Measurements from ENCODE around the gene CLN6.
"Not testable (repeated sequence)": the region's sequence is repeated elsewhere in the genome, so short reads cannot be mapped to it uniquely, and the experiment has no call there.

Gene CLN6

GRCh38 chr15:68239025-68239424 lies 9.5 kb upstream of the CLN6 start:
- H3K4me3 ChIP-seq (ENCODE audit: control insufficient read depth, low read depth, low read length): no peak overlapping the region
- TF ChIP-seq, protein P1, sequence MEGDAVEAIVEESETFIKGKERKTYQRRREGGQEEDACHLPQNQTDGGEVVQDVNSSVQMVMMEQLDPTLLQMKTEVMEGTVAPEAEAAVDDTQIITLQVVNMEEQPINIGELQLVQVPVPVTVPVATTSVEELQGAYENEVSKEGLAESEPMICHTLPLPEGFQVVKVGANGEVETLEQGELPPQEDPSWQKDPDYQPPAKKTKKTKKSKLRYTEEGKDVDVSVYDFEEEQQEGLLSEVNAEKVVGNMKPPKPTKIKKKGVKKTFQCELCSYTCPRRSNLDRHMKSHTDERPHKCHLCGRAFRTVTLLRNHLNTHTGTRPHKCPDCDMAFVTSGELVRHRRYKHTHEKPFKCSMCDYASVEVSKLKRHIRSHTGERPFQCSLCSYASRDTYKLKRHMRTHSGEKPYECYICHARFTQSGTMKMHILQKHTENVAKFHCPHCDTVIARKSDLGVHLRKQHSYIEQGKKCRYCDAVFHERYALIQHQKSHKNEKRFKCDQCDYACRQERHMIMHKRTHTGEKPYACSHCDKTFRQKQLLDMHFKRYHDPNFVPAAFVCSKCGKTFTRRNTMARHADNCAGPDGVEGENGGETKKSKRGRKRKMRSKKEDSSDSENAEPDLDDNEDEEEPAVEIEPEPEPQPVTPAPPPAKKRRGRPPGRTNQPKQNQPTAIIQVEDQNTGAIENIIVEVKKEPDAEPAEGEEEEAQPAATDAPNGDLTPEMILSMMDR (conservative IDR thresholded peaks at IDR 0.05; ENCODE audit: control insufficient read depth, insufficient read depth, low read depth, low read length): no peak
- DNase-seq (ENCODE audit: low read depth): no peak

DNA sequence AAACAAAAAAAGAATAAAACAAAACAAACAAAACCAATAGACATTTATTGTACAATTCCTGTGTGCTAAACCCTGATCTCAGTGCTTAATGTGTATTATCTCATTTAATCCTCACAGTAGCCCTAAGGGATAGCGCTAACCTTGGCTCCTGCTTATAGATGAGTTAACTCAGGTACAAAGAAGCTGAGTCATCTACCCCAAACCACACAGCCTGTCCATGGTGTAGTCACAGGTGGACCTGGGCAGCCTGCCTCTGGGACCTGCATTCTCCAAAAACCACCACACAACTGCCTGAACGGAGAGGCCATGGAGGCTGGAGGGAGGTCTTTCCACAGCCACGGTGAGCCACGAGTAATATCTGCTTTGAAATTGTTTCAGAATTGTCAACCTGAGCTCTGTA lies 5.5 kb upstream of the CLN6 start:
- TF ChIP-seq, protein P1 (conservative IDR thresholded peaks at IDR 0.05; ENCODE audit: control insufficient read depth, insufficient read depth, low read depth, low read length): no peak
- no peak for DNase-seq (ENCODE audit: low read depth)
- no peak overlapping the region for H3K4me3 ChIP-seq (ENCODE audit: control insufficient read depth, low read depth, low read length)

DNA sequence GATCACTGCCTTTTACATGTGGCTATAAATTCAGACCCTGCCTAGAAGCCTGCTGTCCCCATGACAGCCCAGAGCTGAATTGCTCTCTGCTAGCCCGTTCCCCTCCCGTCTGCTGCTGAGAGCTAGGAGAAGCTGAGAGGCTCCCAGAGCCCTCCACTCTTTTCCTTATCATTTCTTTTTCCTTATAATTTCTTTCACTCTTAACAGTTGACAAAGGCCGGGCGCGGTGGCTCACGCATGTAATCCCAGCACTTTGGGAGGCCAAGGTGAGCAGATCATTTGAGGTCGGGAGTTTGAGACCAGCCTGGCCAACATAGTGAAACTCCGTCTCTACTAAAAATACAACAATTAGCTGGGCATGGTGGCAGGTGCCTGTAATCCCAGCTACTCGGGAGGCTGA lies 5.0 kb upstream of the CLN6 start:
- H3K4me3 ChIP-seq (ENCODE audit: control insufficient read depth, low read depth, low read length); DNase-seq (ENCODE audit: low read depth): not testable (repeated sequence)

- TF ChIP-seq, protein P1 (conservative IDR thresholded peaks at IDR 0.05; ENCODE audit: control insufficient read depth, insufficient read depth, low read depth, low read length): no peak
- no peak overlapping the region for H3K4me3 ChIP-seq (ENCODE audit: control insufficient read depth, low read depth, low read length)
- no peak for DNase-seq (ENCODE audit: low read depth)
These were observed 4.5 kb upstream of the CLN6 start for GRCh38 chr15:68234060-68234459.

DNA sequence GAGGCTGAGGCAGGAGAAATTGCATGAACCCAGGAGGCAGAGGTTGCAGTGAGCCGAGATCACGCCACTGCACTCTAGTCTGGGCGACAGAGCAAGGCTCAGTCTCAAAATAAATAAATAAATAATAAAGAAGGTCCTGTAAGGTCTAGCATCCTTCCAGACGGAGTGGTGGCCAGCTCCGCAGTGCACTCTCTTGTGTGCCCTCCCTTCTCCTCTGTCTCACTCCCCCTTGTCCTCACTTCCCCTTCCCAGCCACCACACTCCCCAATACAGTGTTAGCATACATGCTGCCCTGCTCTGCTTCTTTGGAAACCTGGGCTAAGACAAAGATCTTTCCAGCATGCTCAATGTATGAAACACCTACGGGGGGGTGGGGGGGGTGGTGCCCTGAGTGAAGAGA lies 3.4 kb upstream of the CLN6 start:
- no peak for DNase-seq (ENCODE audit: low read depth)
- no peak overlapping the region for H3K4me3 ChIP-seq (ENCODE audit: control insufficient read depth, low read depth, low read length)
- TF ChIP-seq, protein P1 (conservative IDR thresholded peaks at IDR 0.05; ENCODE audit: control insufficient read depth, insufficient read depth, low read depth, low read length): no peak

GRCh38 chr15:68232449-68232848 lies 2.9 kb upstream of the CLN6 start:
- DNase-seq (ENCODE audit: low read depth): no peak
- H3K4me3 ChIP-seq (ENCODE audit: control insufficient read depth, low read depth, low read length): no peak overlapping the region
- TF ChIP-seq, protein P1 (conservative IDR thresholded peaks at IDR 0.05; ENCODE audit: control insufficient read depth, insufficient read depth, low read depth, low read length): no peak

DNA sequence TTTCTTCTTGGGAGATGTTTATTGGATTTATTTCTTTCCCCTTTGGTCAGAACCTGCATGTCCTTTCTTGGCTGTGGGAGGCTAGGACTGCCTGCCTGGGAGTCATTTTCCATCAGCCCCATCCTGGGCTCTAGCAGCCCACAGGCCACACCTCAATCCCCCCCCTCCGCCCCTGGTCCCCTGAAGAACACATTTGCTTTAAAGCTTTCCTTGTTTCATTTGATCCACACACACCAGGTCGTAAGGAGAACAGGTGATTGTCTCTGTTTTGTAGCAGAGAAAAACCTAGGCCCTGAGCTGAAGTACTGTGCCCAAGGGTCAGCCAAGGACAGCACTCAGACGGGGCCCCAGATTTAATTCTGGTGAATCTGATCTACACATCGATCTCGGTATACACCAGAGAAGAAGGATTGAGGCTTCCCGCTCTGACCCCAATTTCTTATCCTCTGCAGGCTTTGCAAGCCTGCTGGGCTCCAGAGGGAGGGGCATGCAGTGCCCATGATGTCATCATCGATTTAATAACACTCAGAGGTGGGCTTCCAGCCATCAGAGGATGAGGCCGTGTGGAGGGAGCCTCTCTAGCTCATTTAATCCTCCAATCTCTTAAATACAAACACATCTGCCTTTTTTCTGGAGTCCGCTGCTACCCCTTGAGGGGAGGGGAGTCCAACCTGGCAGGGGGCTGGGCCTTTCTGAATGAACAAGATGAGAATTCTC lies 1.7 kb upstream of the CLN6 start:
- DNase-seq (ENCODE audit: low read depth): no peak

More for the DNA sequence above, 1.7 kb upstream of the CLN6 start:
- TF ChIP-seq, protein P1 (conservative IDR thresholded peaks at IDR 0.05; ENCODE audit: control insufficient read depth, insufficient read depth, low read depth, low read length): no peak
- no peak overlapping the region for H3K4me3 ChIP-seq (ENCODE audit: control insufficient read depth, low read depth, low read length)
